ENCODE measurements around the gene OSBPL6.

The OSBPL6 gene

GRCh38 chr2:178394859-178395258, 200.5 kb downstream of the OSBPL6 start:
- ATAC-seq (ENCODE audit: insufficient read depth, low read depth): no peak

GRCh38 chr2:178395295-178395694, 201.0 kb downstream of the OSBPL6 start:
- no peak overlapping the region for H3K27ac ChIP-seq (ENCODE audit: low read length)
- DNase-seq (no peak), ATAC-seq (ENCODE audit: insufficient read depth, low read depth) (no peak)
- TF ChIP-seq CTCF (IDR thresholded peaks at IDR 0.05; ENCODE audit: borderline replicate concordance, extremely low read depth, low read length, poor library complexity, severe bottlenecking): no peak
- no peak for TF ChIP-seq EZH2 (IDR thresholded peaks at IDR 0.05; ENCODE audit: borderline replicate concordance, low read depth, low read length, severe bottlenecking)
- H3K27me3 ChIP-seq (ENCODE audit: insufficient read depth, low read length, poor library complexity): peaks cover 18% of the 10 kb centered on the region
- no peaks in the 10 kb centered on the region for H3K79me2 ChIP-seq (ENCODE audit: insufficient read depth, low read length)
- H3K4me3 ChIP-seq (ENCODE audit: low read depth in 1 of 2, low read length in 2 of 2): no peak overlapping the region
- H3K9me3 ChIP-seq (ENCODE audit: insufficient read depth, low read length, severe bottlenecking): no peaks in the 10 kb centered on the region
- no peak overlapping the region for H3K9ac ChIP-seq (ENCODE audit: low read depth, low read length)
- H3K4me2 ChIP-seq (ENCODE audit: insufficient read depth, low read length): no peak overlapping the region
- H4K20me1 ChIP-seq (ENCODE audit: insufficient read depth, low read length): no peaks in the 10 kb centered on the region
- H3K4me1 ChIP-seq (ENCODE audit: insufficient read depth, low read length): no peaks in the 10 kb centered on the region
- H3K36me3 ChIP-seq (ENCODE audit: insufficient read depth, low read length): no peaks in the 10 kb centered on the region
- no peak overlapping the region for H2AFZ ChIP-seq (ENCODE audit: low read depth, low read length)

More at GRCh38 chr2:178394859-178395258, 200.5 kb downstream of the OSBPL6 start:
- Histone ChIP-seq H4K20me1 (ENCODE audit: insufficient read depth, low read length) (no peaks in the 10 kb centered on the region), H3K4me2 (ENCODE audit: insufficient read depth, low read length) (no peak overlapping the region), H3K9ac (ENCODE audit: low read depth, low read length) (no peak overlapping the region), H3K79me2 (ENCODE audit: insufficient read depth, low read length) (no peaks in the 10 kb centered on the region), H3K27me3 (ENCODE audit: insufficient read depth, low read length, poor library complexity) (peaks cover 18% of the 10 kb centered on the region), H3K4me1 (ENCODE audit: insufficient read depth, low read length) (no peaks in the 10 kb centered on the region), H3K36me3 (ENCODE audit: insufficient read depth, low read length) (no peaks in the 10 kb centered on the region), H3K9me3 (ENCODE audit: insufficient read depth, low read length, severe bottlenecking) (no peaks in the 10 kb centered on the region), H3K27ac (ENCODE audit: low read length) (no peak overlapping the region), H3K4me3 (ENCODE audit: low read depth in 1 of 2, low read length in 2 of 2) (no peak overlapping the region), H2AFZ (ENCODE audit: low read depth, low read length) (no peak overlapping the region)
- TF ChIP-seq EZH2 (IDR thresholded peaks at IDR 0.05; ENCODE audit: borderline replicate concordance, low read depth, low read length, severe bottlenecking) (no peak), CTCF (IDR thresholded peaks at IDR 0.05; ENCODE audit: borderline replicate concordance, extremely low read depth, low read length, poor library complexity, severe bottlenecking) (no peak)
- no peak for DNase-seq

GRCh38 chr2:178395941-178396570, 201.7 kb downstream of the OSBPL6 start:
- Histone ChIP-seq H3K4me1 (ENCODE audit: insufficient read depth, low read length) (no peaks in the 10 kb centered on the region), H3K27me3 (ENCODE audit: insufficient read depth, low read length, poor library complexity) (peaks cover 16% of the 10 kb centered on the region), H3K27ac (ENCODE audit: low read length) (no peak overlapping the region), H3K4me3 (ENCODE audit: low read depth in 1 of 2, low read length in 2 of 2) (no peak overlapping the region), H3K79me2 (ENCODE audit: insufficient read depth, low read length) (no peaks in the 10 kb centered on the region), H3K4me2 (ENCODE audit: insufficient read depth, low read length) (no peak overlapping the region), H2AFZ (ENCODE audit: low read depth, low read length) (no peak overlapping the region), H3K36me3 (ENCODE audit: insufficient read depth, low read length) (no peaks in the 10 kb centered on the region), H4K20me1 (ENCODE audit: insufficient read depth, low read length) (no peaks in the 10 kb centered on the region), H3K9me3 (ENCODE audit: insufficient read depth, low read length, severe bottlenecking) (no peaks in the 10 kb centered on the region), H3K9ac (ENCODE audit: low read depth, low read length) (no peak overlapping the region)
- no peak for TF ChIP-seq CTCF (IDR thresholded peaks at IDR 0.05; ENCODE audit: borderline replicate concordance, extremely low read depth, low read length, poor library complexity, severe bottlenecking)
- no peak for TF ChIP-seq EZH2 (IDR thresholded peaks at IDR 0.05; ENCODE audit: borderline replicate concordance, low read depth, low read length, severe bottlenecking)
- ATAC-seq (ENCODE audit: insufficient read depth, low read depth): no peak
- DNase-seq: no peak
